ENCODE results near the gene DNAH7.

DNA sequence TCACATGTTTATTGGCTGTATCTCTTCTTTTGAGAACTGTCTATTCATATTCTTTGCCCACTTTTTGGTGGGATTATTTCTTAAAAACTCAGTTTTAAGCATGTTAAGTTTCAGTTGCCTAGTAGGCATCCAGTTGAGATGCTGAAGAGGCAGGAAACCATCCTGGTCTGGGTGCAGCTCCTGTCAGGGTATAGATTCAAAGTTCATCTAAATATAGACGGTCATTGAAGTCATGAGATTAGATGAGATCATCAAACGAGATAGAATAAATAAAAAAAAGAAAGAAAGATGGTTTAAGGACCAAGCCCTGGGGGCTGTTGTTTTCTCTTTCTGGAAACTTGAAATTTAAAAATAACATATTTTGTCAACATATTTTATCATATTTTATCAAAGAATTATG lies 9.2 kb upstream of the DNAH7 start:
- TF ChIP-seq POLR2A (IDR thresholded peaks at IDR 0.05), result no peak
- TF ChIP-seq, protein P1, sequence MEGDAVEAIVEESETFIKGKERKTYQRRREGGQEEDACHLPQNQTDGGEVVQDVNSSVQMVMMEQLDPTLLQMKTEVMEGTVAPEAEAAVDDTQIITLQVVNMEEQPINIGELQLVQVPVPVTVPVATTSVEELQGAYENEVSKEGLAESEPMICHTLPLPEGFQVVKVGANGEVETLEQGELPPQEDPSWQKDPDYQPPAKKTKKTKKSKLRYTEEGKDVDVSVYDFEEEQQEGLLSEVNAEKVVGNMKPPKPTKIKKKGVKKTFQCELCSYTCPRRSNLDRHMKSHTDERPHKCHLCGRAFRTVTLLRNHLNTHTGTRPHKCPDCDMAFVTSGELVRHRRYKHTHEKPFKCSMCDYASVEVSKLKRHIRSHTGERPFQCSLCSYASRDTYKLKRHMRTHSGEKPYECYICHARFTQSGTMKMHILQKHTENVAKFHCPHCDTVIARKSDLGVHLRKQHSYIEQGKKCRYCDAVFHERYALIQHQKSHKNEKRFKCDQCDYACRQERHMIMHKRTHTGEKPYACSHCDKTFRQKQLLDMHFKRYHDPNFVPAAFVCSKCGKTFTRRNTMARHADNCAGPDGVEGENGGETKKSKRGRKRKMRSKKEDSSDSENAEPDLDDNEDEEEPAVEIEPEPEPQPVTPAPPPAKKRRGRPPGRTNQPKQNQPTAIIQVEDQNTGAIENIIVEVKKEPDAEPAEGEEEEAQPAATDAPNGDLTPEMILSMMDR (IDR thresholded peaks at IDR 0.05), result no peak

Measured in testis (tissue), 2 donors.